ENCODE results near the gene ROR1.

DNA sequence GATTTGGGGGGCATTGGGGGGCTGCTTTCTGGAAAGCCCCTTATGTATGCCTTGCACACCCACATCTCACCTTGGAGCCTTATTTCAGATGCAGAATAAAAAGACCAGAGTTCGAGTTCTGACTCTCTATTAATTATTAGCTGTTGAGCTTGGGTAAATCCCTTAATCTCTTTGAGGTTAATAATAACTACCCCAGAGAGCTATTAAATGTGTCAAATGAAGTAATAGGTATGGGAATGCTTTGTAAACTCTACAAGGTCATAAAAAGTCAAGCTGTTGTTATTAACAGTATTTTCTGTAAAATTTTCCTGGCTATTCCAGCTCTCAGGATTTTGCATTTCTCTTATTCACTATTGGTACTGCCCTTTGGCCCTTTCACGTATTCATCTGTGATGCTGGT lies 122.9 kb downstream of the ROR1 start:
- TF ChIP-seq CTCF (IDR thresholded peaks at IDR 0.05) (no peak), POLR2A (IDR thresholded peaks at IDR 0.05) (no peak)

All from uterus (tissue), 2 donors.